Measurements from ENCODE around the gene BICD1. TPM values are rescaled to one million over a fixed set of nuclear protein-coding genes. Genes with fewer than 3 reads are reported as not detected.

Gene BICD1
- total and polyA plus RNA-seq, 4 experiments from 2014 or later: 3.7 to 20.3 (median 12.4) TPM

- H3K27me3 ChIP-seq (ENCODE audit: insufficient read depth, low read length): no peaks in the 10 kb centered on the region
- Mint-ChIP-seq H3K27me3 (peaks cover 3 to 10% of the 10 kb centered on the region in 2 donors), H3K4me1 (no peaks in the 10 kb centered on the region), H3K36me3 (no peaks in the 10 kb centered on the region), H3K9me3 (no peaks in the 10 kb centered on the region), H3K4me3 (no peak overlapping the region), H3K27ac (no peak overlapping the region)
- H3K4me3 ChIP-seq (ENCODE audit: low read length in 2 of 2): no peak overlapping the region
- H3K36me3 ChIP-seq (ENCODE audit: insufficient read depth, low read length): no peaks in the 10 kb centered on the region
- DNase-seq: no peak
- CTCF ChIA-PET (ENCODE audit: partially characterized antibody): no interaction called here
- intact Hi-C loops (cut with micrococcal nuclease): no loop called here
- no peak overlapping the region for H3K27ac ChIP-seq (ENCODE audit: low read depth, low read length)
- no peaks in the 10 kb centered on the region for H3K4me1 ChIP-seq (ENCODE audit: insufficient read depth, low read length)
- POLR2A ChIA-PET (ENCODE audit: partially characterized antibody): no interaction called here
- no peaks in the 10 kb centered on the region for H3K9me3 ChIP-seq (ENCODE audit: control insufficient read depth in 1 of 2, low read length in 2 of 2)
These were observed 311.6 kb downstream of the BICD1 start for GRCh38 chr12:32418221-32418620.

GRCh38 chr12:32418903-32419519, 312.4 kb downstream of the BICD1 start:
- Histone ChIP-seq H3K27ac (ENCODE audit: low read depth, low read length) (no peak overlapping the region), H3K4me1 (ENCODE audit: insufficient read depth, low read length) (no peaks in the 10 kb centered on the region), H3K27me3 (ENCODE audit: insufficient read depth, low read length) (no peaks in the 10 kb centered on the region), H3K36me3 (ENCODE audit: insufficient read depth, low read length) (no peaks in the 10 kb centered on the region), H3K4me3 (ENCODE audit: low read length in 2 of 2) (no peak overlapping the region), H3K9me3 (ENCODE audit: control insufficient read depth in 1 of 2, low read length in 2 of 2) (no peaks in the 10 kb centered on the region)
- peaks cover 0 to under 1% (median 0%) of the 10 kb centered on the region in 8 donors for H3K9me3 Mint-ChIP-seq
- H3K36me3 Mint-ChIP-seq: no peaks in the 10 kb centered on the region
- intact Hi-C loops (cut with micrococcal nuclease): no loop called here
- CTCF ChIA-PET (ENCODE audit: partially characterized antibody): no interaction called here
- no peak overlapping the region for H3K27ac Mint-ChIP-seq
- peaks cover 3 to 10% of the 10 kb centered on the region in 2 donors for H3K27me3 Mint-ChIP-seq
- no peak overlapping the region for H3K4me3 Mint-ChIP-seq
- no peaks in the 10 kb centered on the region for H3K4me1 Mint-ChIP-seq
- POLR2A ChIA-PET (ENCODE audit: partially characterized antibody): no interaction called here
- no peak for DNase-seq

GRCh38 chr12:32419520-32419960, 312.9 kb downstream of the BICD1 start:
- no peak for DNase-seq
- H3K36me3 Mint-ChIP-seq: no peaks in the 10 kb centered on the region
- H3K9me3 ChIP-seq (ENCODE audit: control insufficient read depth in 1 of 2, low read length in 2 of 2): no peaks in the 10 kb centered on the region
- no peaks in the 10 kb centered on the region for H3K36me3 ChIP-seq (ENCODE audit: insufficient read depth, low read length)
- H3K4me1 ChIP-seq (ENCODE audit: insufficient read depth, low read length): no peaks in the 10 kb centered on the region
- ChIA-PET CTCF (ENCODE audit: partially characterized antibody) (no interaction called here), POLR2A (ENCODE audit: partially characterized antibody) (no interaction called here)
- H3K27ac ChIP-seq (ENCODE audit: low read depth, low read length): no peak overlapping the region
- no peak overlapping the region for H3K27ac Mint-ChIP-seq
- no peaks in the 10 kb centered on the region for H3K27me3 ChIP-seq (ENCODE audit: insufficient read depth, low read length)
- no peaks in the 10 kb centered on the region for H3K4me1 Mint-ChIP-seq
- H3K9me3 Mint-ChIP-seq: peaks cover 0 to 6% (median 0%) of the 10 kb centered on the region in 8 donors
- peaks cover 3 to 13% of the 10 kb centered on the region in 2 donors for H3K27me3 Mint-ChIP-seq
- no peak overlapping the region for H3K4me3 ChIP-seq (ENCODE audit: low read length in 2 of 2)
- intact Hi-C loops (cut with micrococcal nuclease): no loop called here
- no peak overlapping the region for H3K4me3 Mint-ChIP-seq

GRCh38 chr12:32420356-32420755, 313.7 kb downstream of the BICD1 start:
- no peak overlapping the region for H3K27ac Mint-ChIP-seq
- H3K9me3 ChIP-seq (ENCODE audit: control insufficient read depth in 1 of 2, low read length in 2 of 2): no peaks in the 10 kb centered on the region
- peaks cover 6 to 13% of the 10 kb centered on the region in 2 donors for H3K27me3 Mint-ChIP-seq
- POLR2A ChIA-PET (ENCODE audit: partially characterized antibody): no interaction called here
- peaks cover 0 to 8% (median 0%) of the 10 kb centered on the region in 8 donors for H3K9me3 Mint-ChIP-seq
- H3K27me3 ChIP-seq (ENCODE audit: insufficient read depth, low read length): no peaks in the 10 kb centered on the region
- H3K4me1 ChIP-seq (ENCODE audit: insufficient read depth, low read length): no peaks in the 10 kb centered on the region
- DNase-seq: no peak
- no peaks in the 10 kb centered on the region for H3K36me3 ChIP-seq (ENCODE audit: insufficient read depth, low read length)
- no peak overlapping the region for H3K4me3 ChIP-seq (ENCODE audit: low read length in 2 of 2)
- CTCF ChIA-PET (ENCODE audit: partially characterized antibody): interaction anchor here (0.5 kb wide), 1 partner anchor 364 kb away, joined by 3 read pairs; no protein-coding TSS in a partner anchor
- no peak overlapping the region for H3K4me3 Mint-ChIP-seq
- no peaks in the 10 kb centered on the region for H3K36me3 Mint-ChIP-seq
- H3K27ac ChIP-seq (ENCODE audit: low read depth, low read length): no peak overlapping the region
- intact Hi-C loops (cut with micrococcal nuclease): no loop called here
- no peaks in the 10 kb centered on the region for H3K4me1 Mint-ChIP-seq

GRCh38 chr12:32423559-32423958, 316.9 kb downstream of the BICD1 start:
- Histone ChIP-seq H3K36me3 (ENCODE audit: insufficient read depth, low read length) (no peaks in the 10 kb centered on the region), H3K4me3 (ENCODE audit: low read length in 2 of 2) (no peak overlapping the region), H3K4me1 (ENCODE audit: insufficient read depth, low read length) (no peaks in the 10 kb centered on the region), H3K27me3 (ENCODE audit: insufficient read depth, low read length) (no peaks in the 10 kb centered on the region), H3K27ac (ENCODE audit: low read depth, low read length) (no peak overlapping the region), H3K9me3 (ENCODE audit: control insufficient read depth in 1 of 2, low read length in 2 of 2) (no peaks in the 10 kb centered on the region)
- DNase-seq: no peak
- CTCF ChIA-PET (ENCODE audit: partially characterized antibody): no interaction called here
- Mint-ChIP-seq H3K9me3 (peaks cover 6 to 33% (median 24%) of the 10 kb centered on the region in 8 donors), H3K36me3 (peaks cover 0 to 9% of the 10 kb centered on the region in 2 donors), H3K27ac (no peak overlapping the region), H3K4me3 (no peak overlapping the region), H3K4me1 (no peaks in the 10 kb centered on the region), H3K27me3 (peaks cover 7 to 29% of the 10 kb centered on the region in 2 donors)
- POLR2A ChIA-PET (ENCODE audit: partially characterized antibody): no interaction called here
- intact Hi-C loops (cut with micrococcal nuclease): no loop called here

- no peaks in the 10 kb centered on the region for H3K27me3 ChIP-seq (ENCODE audit: insufficient read depth, low read length)
- no peak overlapping the region for H3K4me3 ChIP-seq (ENCODE audit: low read length in 2 of 2)
- H3K27ac ChIP-seq (ENCODE audit: low read depth, low read length): no peak overlapping the region
- Mint-ChIP-seq H3K27me3 (peaks cover 7 to 32% of the 10 kb centered on the region in 2 donors), H3K4me1 (no peaks in the 10 kb centered on the region), H3K4me3 (no peak overlapping the region), H3K9me3 (peaks cover 8 to 38% (median 29%) of the 10 kb centered on the region in 8 donors), H3K27ac (no peak overlapping the region), H3K36me3 (peaks cover 0 to 9% of the 10 kb centered on the region in 2 donors)
- POLR2A ChIA-PET (ENCODE audit: partially characterized antibody): no interaction called here
- intact Hi-C loops (cut with micrococcal nuclease): no loop called here
- H3K9me3 ChIP-seq (ENCODE audit: control insufficient read depth in 1 of 2, low read length in 2 of 2): no peaks in the 10 kb centered on the region
- CTCF ChIA-PET (ENCODE audit: partially characterized antibody): no interaction called here
- H3K36me3 ChIP-seq (ENCODE audit: insufficient read depth, low read length): no peaks in the 10 kb centered on the region
- DNase-seq: no peak
- no peaks in the 10 kb centered on the region for H3K4me1 ChIP-seq (ENCODE audit: insufficient read depth, low read length)
These were observed 324.4 kb downstream of the BICD1 start for GRCh38 chr12:32431025-32431424.
